ENCODE measurements around the gene AFAP1L1. TPM values are rescaled to one million over a fixed set of nuclear protein-coding genes. Genes with fewer than 3 reads are reported as not detected.

AFAP1L1 gene
- total RNA-seq, 1 donor from 2014 or later, result 49.3 TPM

DNA sequence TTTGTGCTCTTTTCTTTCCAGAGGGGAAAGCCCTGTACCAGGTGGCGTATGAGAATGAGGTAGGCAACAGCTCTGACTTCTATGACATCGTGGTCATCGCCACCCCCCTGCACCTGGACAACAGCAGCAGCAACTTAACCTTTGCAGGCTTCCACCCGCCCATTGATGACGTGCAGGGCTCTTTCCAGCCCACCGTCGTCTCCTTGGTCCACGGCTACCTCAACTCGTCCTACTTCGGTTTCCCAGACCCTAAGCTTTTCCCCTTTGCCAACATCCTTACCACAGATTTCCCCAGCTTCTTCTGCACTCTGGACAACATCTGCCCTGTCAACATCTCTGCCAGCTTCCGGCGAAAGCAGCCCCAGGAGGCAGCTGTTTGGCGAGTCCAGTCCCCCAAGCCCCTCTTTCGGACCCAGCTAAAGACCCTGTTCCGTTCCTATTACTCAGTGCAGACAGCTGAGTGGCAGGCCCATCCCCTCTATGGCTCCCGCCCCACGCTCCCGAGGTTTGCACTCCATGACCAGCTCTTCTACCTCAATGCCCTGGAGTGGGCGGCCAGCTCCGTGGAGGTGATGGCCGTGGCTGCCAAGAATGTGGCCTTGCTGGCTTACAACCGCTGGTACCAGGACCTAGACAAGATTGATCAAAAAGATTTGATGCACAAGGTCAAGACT, 96.5 kb downstream of the AFAP1L1 start:
- DNase-seq (ENCODE audit: low spot score), result no peak

DNA sequence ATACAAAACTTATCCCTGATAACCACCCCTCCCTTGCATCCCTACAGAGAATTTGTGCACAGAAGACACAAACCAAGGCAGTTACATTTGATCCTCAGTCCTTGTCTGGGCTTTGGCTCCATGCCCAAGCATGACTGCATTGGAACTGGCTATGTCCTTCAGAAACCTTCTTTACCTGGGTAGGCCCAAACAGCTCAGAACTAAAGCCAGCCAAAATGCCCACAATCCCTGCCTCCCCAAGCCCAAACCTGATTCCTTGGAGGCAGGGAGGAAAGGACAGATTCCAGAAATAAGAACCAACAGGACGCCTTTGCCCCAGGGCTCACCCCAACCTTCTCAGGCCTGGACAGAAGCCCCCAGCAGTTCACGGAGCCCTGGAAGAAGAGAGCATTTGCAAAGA, 99.2 kb downstream of the AFAP1L1 start:
- DNase-seq (ENCODE audit: low spot score), result no peak

DNA sequence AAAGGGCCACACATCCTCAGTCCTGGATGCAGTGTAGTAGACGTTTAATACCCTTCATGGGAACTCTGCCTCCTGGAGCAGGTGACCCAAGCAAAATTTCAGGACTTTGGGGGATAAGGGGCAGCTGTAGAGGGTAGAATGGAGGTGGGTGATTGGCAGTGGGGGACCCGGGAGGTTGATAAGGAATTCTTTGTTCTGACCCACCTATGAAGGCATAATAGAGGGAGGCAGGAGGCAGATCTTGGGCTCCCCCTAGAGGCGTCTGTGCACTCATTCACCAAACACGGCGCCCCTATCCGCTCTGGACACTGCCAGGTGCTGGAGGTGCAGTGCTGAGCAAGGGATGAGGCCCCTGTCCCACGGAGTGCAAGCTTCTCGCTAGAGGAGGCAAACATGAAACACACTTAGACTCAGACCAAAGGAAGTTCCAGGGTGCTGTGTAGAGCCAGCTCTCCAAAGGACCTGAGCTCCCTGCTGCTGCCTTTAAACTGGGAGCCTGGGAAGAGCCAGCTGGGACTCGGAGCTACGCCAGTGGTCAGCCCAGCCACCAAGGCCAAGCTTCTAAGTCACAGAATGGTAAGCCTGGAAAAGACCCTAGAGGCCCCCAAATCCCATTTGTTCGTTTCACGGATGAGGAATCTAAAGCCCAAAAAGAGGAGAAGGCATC, 99.8 kb downstream of the AFAP1L1 start:
- DNase-seq (ENCODE audit: low spot score), result no peak

DNA sequence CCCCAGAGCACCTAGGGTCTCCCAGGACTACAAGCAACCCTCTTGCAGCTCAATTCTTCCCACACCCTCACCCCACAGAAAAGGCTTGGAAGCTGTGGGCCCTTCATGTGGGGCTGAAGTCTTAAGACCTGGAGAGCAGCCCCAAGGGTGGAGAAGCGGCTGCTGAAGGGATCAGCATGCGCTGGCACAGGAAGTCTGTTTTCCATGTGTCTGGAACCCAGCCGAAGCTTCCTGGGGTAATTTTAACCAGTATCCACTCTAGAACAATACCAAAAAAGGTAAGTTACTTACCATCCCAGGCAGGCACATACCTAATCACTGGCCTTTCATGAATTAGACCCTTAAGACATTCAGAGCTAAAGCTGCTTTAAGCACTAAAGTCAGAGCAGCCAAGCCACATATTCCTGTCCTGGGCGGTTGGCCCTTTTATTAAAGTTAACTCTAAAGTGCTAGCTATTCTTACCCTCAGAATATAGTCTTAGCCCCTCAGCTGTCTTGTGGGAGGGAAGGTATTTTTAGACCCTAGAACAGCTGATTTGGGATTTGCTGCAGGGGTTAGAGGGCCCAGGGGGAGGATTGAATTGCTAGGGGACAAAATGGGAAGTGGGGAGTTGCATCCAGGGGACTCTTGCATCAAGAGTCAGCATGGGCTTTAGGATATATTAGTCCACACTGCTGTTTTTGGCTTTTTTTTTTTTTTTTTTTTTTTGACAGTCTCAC, 100.6 kb downstream of the AFAP1L1 start:
- DNase-seq (ENCODE audit: low spot score), result no peak

DNA sequence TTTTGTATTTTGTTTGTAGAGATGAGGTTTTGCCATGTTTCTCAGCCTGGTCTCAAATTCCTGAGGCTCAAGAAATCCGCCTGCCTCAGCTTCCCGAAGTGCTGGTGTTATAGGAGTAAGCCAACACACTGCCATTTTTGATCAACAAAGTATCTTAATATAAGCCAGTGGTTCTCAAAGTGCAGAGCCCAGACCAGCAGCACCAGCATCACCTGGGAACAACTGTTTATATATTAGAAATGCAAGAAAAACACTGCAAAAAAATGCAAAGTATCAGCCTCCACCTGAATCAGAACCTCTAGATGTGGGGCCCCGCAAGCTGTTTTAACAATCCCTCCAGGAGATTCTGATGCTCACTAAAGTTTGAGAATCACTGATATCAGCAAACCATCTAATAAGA, 101.3 kb downstream of the AFAP1L1 start:
- no peak for DNase-seq (ENCODE audit: low spot score)

DNA sequence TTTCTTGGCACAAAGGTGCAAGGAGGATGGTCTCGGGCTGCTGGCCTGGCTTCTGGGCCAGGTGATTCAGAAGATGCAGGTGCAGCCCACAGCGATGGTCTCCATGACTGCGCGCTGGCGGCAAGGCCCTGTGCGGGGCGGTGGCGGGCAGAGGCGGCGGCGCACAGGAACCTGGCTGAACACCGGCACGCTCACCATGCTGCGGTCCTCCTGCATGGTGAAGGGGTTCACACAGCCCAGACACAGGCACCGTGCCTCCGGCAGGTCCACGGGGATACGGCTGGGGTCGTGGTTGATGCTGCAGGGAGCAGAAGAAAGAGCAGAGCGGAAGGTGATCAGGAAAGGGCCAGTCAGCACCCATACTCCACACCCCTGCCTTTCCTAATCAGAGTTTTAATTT, 102.6 kb downstream of the AFAP1L1 start:
- DNase-seq (ENCODE audit: low spot score), result no peak

DNA sequence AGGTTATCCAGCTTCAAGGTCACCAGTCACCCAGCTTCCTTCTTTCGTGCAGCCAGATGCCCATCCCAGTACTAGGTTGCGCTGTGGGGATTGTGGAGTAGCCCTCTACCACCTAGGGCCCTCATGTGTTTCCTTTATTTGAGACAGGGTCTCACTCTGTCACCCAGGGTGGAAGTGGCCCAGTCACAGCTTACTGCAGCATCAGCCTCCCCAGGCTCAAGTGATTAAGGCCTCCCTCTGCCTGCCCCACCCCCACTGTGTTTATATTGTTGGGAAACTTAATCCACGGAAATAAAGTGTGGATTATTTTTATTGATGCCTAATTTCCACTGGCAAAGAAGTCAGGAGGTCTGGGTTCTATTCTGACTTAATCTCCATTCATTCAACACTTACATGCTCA, 103.1 kb downstream of the AFAP1L1 start:
- no peak for DNase-seq (ENCODE audit: low spot score)

DNA sequence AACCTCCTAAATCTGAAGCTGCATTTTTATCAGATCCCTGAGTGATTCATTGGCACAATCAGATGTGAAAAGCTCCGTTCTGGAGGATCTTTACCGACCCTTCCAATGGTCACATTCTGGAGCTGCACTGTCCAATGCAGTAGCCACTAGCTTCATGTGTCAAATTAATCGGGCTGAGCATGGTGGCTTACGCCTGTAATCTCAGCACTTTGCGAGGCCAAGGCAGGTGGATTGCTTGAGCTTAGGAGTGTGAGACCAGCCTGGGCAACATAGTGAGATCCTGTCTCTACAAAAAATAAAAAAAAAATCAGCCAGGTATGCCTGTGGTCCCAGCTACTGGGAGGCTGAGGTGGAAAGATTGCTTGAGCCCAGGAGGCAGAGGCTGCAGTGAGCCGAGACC, 103.8 kb downstream of the AFAP1L1 start:
- no peak for DNase-seq (ENCODE audit: low spot score)

DNA sequence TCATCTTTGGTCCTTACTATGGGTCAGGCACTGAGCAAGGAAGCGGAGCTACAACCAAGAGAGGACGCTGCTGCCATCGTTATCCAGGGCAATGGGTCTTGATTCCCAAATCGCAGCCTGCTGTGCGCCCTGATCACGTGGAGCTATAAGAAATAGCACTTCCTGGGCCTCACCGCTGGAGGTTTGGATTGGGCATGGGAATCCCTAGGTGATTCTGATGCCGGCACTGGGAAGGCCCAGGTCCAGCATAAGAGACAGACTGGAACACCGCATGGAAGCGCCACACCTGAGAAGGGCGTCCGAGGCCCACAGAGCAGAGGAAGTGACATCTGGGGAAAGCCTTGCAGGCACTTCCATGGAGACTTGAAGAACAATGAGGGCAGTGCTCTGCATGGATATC, 104.4 kb downstream of the AFAP1L1 start:
- DNase-seq (ENCODE audit: low spot score), result no peak

DNA sequence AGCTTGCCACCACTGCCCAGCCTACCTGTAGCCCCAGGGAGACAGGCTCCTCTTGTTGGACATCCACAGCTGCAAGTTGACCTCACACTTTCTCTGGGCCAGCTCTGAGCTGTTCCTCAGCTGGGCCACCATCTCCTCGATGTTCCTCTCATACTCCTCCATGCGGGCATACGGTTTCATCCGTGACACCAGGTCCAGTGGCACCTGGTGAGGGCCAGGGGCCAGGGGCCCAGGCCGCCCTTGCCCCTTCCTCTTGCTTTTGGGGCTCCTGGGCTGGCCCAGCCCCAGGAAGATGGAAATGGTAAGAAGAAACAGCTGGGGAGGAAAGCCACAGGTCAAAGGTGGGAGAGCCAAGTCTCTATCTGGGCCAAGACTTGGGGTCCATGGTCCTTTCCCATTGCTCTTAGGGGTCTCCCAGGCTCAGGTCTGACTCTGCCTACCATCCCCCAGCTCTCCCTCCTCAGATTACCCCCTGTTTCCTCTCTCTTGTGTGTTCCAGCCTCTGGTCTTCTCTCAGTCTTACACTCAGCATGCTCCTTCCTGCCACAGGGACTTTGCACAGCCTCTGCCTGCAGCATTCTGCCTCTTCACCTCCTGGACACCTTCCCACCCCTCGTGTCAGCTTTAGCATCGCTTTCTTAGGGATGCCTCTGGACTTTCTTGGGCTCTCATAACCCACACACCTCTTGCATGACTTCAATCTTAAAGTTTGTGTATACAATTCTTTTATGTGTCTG, 105.2 kb downstream of the AFAP1L1 start:
- DNase-seq (ENCODE audit: low spot score), result no peak

DNA sequence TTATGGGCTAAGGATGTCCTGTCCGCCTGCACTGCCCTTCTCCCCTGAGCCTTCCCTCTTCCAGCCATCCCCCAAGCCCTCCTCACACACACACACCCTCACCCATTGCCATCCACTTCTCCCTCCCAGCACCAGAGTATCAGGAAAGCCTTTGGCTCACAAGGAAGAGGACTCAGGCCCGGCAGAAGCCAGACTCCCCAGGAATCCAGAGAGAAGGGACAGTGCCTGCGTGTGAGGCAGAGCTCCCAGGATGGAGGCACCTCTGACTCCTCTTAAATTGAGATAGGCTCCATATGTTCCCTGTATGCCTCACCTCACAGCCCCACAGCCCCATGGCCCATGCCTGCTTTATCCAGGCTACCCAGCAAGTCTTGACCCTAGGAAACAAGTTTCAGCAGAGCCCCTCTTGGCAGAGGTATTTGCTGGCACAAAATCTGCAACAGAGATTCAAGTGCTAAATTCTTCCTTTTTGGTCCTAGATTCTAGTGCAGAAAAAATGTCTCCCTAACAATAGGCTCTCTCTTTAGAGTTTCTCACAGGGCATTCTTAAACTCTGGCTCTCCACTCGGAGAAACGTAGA, 106.7 kb downstream of the AFAP1L1 start:
- DNase-seq (ENCODE audit: low spot score), result peak; percentile 65

DNA sequence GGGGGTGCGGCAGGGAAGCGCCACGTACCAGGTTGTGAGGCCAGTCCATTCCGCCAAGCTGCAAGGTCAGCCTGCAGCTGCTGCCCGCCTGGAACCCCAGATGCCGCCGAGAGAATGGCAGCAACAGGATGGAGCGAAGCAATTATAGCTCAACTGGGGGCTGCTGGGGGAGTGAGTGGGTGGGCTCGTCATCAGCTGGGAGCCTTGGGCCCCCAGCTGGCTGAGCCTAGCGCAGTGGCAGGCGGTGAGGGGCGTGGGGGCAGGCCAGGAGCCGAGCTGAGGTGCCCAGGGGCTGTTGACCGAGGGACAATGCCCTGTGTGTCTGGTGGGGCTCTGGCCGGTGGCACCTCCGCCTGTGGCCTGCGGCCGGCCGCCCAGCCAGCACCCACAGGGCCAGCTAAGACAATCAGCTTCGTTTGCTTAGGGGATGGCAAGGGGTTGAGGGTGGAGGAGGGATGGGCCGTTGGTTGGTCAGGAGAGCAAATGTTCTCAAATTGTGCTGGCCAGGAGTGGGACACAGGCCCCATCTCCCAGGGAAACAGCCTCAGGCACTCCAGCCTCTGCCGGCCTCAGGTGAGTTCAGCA, 107.6 kb downstream of the AFAP1L1 start, which contains the start of gene IL17B:
Gene IL17B (minus strand): TSS at position 116 of the 585 bp plus-strand sequence. CDS start 67 bp downstream, at position 49.
- DNase-seq (ENCODE audit: low spot score), result peak; percentile 78

DNA sequence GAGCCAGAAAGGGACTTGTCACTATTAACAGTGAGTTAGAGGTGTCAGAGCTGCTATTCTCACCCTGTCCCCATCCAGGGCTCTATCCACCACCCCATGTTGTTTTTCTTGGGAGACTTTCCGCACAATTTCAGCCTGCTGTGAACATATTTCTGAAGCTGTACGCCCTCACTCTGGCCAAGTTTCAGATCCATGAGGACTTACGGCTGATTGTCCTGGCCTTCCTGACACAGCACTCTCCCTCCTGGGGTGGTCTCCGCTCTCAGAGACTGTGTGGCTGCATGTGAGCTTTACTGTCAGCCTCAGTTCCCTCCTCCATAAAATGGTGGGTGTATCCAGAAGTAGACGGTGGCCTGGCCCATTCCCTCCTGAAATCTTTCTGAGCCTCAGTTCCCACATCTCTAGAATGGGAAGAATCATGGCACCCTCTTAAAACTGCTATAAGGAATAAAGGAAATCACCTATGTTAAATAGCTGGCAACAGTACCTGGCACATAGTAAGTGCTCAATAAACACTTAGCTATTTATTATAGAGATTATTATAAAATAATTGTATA, 108.2 kb downstream of the AFAP1L1 start:
- no peak for DNase-seq (ENCODE audit: low spot score)

DNA sequence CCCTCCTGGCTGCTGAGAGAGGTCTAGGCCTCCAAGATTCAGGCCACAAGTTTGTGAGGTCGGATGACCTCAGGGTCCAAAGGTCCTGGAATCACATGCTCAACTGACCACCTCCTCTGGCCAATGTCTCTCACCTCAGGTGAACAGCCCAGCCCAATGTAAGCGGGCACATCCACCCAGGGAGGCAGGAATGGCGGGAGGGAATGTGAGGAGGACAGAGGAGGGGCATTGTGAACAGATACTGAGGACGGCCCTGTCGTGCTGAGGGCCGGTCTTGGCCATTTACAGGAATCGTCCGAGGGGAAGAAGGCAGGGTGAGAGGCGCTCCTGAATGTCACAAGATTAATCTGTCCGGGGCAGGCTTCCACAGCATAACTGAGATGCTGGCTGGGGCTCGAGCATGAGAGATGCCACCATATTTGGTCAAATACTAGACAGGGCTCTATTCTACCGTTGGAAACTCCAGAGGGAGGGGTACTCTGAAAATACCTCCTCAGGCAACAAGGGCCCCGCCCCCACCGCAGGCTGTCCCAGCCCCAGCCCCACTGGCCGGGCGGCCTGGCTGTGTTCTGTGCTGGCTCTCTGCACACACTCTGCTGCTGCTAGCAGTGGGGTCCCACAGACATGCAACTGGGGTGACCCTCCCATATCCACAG, 108.9 kb downstream of the AFAP1L1 start:
- DNase-seq (ENCODE audit: low spot score), result no peak

DNA sequence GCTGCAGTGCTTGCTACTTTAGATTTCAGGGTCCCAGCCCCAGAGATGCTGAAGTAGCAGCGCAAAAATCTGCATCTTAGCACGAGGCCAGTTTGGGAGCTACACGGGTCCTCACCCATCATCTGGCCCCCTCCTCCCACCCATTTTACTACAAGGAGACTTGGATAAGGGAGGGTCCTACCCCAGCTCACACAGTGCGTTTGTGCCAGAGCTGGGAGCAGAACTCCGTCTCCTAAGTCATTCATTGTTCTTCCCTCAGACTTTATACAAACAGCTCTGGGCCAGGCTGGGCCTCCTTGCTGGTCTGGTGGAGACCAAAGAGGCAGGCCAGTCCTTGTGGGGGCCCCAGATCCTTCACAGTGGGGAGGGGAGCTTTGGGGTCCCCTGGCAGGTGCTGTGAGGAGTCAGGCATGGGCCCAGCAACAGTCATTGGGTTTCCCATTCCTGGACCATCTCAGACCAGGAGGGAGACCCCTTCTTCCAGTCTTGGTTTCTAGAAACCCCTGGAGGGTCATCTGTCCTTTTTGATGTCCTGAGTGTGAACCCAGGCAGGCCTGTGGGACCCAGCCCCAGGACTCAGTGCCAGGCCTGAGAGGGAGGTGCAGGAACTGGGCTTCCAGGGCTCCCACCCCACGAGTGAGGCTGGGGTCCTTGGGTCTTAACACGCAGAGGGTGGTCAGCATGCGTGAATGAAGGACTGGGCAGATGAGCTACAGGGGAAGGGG, 109.8 kb downstream of the AFAP1L1 start:
- no peak for DNase-seq (ENCODE audit: low spot score)

DNA sequence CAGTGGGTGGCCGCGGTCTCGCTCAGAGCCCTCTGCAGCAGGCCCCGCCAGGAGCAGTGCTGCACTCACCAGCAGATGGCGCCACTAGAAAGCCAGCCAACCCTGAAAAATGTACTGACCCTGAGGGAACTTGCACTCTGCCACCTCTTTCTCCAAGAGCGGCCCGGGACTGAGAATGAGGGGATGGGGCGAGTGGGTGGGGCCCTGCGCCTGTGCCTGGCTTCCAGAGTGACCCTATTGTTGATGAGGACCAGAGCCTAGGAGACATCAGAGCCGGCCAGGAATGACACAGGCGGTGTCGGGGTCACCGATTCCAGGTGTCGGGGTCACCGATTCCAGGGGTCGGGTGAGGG, 110.3 kb downstream of the AFAP1L1 start:
- peak; percentile 94 for DNase-seq (ENCODE audit: low spot score)

DNA sequence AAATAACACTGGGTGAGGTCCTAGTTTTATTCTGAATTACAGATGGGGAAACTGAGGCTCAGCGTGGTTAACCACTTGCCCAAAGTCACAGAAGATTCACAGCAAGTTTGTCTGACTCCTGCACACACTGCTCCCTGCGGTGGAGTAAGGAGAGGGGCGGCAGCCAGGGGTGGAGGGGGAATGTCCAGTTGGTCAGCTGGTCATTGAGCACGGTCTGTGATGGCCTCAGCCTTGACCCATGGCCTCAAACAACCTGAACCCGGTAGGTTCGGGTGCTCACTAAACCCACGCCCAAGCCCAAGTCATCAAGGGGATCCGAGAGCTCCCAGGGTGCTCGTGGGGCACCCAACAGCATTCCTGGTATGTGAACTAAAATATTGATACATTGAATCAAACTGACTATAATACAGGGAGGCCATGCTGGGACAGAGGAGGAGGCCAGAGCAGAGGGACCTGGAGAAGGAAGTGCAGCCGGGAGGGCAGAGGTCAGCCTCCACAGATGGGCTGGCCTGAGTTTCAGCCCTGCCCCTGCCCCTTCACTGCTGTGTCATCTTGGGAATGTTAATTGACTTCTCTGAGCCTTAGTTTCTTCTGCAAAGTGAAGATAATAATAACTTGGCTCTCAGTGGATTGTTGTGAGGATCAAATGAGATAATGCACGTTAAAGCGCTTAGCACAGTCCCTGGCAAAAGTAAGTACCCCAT, 111.0 kb downstream of the AFAP1L1 start:
- DNase-seq (ENCODE audit: low spot score), result no peak

DNA sequence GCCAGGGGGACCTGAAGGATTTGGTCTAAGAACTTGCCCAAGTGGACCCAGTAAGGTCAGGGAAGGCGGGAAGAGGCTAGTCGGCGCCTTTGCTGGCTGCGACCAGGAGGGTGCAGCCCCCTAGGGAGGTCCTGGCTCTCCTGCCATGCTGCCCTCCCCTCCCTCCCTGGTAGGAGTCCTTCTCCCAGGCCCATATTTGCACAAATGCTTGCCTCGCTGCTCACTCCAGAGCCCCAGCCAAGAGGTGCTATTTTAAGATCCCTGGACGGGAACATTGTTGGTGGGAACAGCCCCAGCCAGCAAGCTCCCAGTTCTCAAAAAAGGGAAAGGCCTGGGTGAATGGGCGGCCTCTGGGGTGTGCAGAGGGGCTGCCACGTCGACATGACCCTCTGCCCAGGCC, 111.7 kb downstream of the AFAP1L1 start:
- no peak for DNase-seq (ENCODE audit: low spot score)

DNA sequence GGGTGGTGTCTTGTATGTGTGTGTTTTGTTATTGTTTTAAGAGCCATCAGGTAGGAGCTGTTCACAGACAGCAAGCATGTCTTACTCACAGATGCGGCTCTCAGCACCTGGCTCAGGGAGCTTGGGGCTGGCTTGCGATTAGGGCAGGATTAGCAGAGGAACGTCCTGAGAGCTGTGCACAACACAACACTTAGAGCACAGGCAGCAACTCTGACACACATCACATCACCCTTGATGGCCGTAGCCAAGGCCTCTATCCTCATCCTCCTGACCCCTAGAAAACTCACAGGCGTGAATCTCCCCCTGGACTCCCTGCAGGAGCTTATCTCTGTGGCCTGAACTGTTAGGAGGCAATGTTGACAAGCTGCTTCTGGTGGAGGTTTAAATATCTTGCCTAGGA, 114.5 kb downstream of the AFAP1L1 start:
- DNase-seq (ENCODE audit: low spot score), result no peak
